ENCODE data around the gene SPN.
"Not testable (repeated sequence)": the region's sequence is repeated elsewhere in the genome, so short reads cannot be mapped to it uniquely, and the experiment has no call there.

SPN gene

GRCh38 chr16:29707160-29707559 lies 44.1 kb downstream of the SPN start:
- DNase-seq = not testable (repeated sequence)

GRCh38 chr16:29708917-29709600 lies 46.0 kb downstream of the SPN start:
- DNase-seq = no peak

GRCh38 chr16:29709657-29710056 lies 46.6 kb downstream of the SPN start:
- DNase-seq = not testable (repeated sequence)

GRCh38 chr16:29710227-29711219 lies 47.5 kb downstream of the SPN start:
- DNase-seq = no peak

GRCh38 chr16:29712809-29713208 lies 49.8 kb downstream of the SPN start:
- DNase-seq = no peak

- DNase-seq = no peak
These were observed 51.3 kb downstream of the SPN start for GRCh38 chr16:29714396-29714795.

- DNase-seq = no peak
These were observed 51.9 kb downstream of the SPN start for GRCh38 chr16:29714972-29715371.

- DNase-seq = no peak
These were observed 54.1 kb downstream of the SPN start for GRCh38 chr16:29717113-29717512.

- DNase-seq = no peak
These were observed 56.0 kb downstream of the SPN start for GRCh38 chr16:29719063-29719462.
